ENCODE results near the gene GTPBP2.
"Not testable (repeated sequence)": the region's sequence is repeated elsewhere in the genome, so short reads cannot be mapped to it uniquely, and the experiment has no call there.

GTPBP2 gene

DNA sequence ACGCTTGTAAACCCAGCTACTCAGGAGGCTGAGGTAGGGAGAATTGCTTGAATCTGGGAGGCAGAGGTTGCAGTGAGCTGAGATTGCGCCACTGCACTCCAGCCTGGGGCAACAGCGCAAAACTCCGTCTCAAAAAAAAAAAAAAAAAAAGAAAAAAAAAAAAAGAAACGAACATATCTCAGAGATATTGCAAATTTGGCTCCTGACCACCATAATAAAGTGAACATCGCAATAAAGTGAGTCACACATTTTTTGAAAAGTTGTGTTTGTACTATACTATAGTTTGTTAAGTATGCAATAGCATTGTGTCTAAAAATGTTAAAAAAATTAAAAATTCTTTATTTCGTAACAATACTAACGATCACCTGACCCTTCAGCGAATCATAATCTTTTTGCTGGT is 29.1 kb upstream of the GTPBP2 start:
- DNase-seq = no peak

DNA sequence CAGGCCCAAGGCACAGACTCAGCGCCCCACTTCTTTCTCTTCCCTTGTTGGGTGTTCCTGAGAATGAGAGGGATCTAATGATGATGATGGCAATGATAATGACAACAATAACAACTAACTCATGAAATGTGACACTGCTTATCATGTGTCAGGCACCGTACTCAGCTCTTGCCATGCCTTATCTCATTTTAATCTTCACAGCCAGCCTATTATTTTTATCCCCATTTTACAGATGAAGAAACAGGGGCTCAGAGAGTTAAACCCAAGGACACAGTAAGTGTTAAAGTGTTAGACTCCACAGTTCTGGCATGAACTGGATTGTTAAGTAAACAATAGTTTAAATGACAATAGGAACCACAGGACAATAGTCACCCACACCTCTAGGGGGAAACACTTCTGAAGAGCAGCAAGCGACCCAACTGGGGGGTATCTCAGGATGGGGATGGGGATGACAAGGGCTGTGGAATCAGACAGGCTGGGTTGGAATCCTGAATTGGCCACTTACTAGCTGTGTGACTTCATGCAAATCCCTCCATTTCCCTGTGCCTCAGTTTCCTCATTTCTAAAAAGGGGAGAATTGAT is 28.2 kb upstream of the GTPBP2 start:
- DNase-seq = no peak

DNA sequence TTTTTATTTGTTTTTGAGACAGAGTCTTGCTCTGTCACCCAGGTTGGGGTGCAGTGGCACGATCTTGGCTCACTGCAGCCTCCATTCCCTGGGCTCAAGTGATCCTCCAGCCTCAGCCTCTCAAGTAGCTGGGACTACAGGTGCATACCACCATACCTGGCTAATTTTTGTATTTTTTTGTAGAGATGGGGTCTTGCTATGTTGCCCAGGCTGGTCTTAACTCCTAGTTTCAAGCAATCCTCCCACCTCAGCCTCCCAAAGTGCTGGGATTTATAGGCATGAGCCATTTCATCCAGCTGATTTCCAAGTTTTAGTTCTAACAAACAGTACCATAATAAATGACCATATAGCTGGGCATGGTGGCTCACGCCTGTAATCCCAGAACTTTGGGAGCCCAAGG is 23.8 kb upstream of the GTPBP2 start:
- not testable (repeated sequence) for DNase-seq

- no peak for DNase-seq
Measured at GRCh38 chr6:43648248-43648647, 19.2 kb upstream of the GTPBP2 start.

GRCh38 chr6:43647613-43648012 is 18.5 kb upstream of the GTPBP2 start:
- DNase-seq = no peak

GRCh38 chr6:43645613-43645964 is 16.5 kb upstream of the GTPBP2 start:
- DNase-seq = no peak

GRCh38 chr6:43644940-43645612 is 16.0 kb upstream of the GTPBP2 start, which contains the start of gene RSPH9:
Gene RSPH9, plus strand, starts transcription at chr6:43645036. Its CDS starts 63 bp downstream, at chr6:43645099.
- no peak for DNase-seq

- DNase-seq = no peak
Measured at GRCh38 chr6:43639984-43640800, 11.1 kb upstream of the GTPBP2 start.

- peak; percentile 24 for DNase-seq
Measured at GRCh38 chr6:43636308-43636659, 7.2 kb upstream of the GTPBP2 start.

GRCh38 chr6:43635387-43636307 is 6.6 kb upstream of the GTPBP2 start, which contains the start of gene MAD2L1BP:
Gene MAD2L1BP, plus strand, starts transcription at chr6:43635840. Its CDS starts 36 bp downstream, at chr6:43635876.
- DNase-seq = peak; percentile 90

DNA sequence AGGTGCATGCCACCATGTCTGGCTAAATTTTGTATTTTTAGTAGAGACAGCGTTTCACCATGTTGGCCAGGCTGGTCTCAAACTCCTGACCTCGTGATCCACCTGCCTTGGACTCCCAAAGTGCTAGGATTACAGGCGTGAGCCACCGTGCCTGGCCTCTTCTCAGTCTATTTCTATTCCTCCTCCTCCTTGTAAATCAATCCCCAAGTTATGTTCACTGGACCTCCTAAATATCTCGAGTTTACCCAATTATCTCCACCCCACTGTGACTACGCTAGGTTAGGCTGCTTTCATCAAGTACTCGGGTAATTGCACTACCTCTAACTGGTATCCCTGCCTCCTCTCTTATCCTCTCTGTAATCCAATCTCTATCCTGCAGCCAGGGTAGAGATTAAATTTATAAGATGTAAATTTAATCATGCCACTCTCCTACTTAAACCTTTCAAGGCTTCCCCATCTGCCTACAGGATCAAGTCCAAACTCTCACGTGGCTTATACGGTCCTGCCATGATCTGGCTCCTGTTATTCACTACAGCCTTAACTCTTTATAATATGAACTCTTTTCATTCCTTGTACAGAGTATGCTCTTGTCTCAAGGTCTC is 5.7 kb upstream of the GTPBP2 start:
- no peak for DNase-seq

DNA sequence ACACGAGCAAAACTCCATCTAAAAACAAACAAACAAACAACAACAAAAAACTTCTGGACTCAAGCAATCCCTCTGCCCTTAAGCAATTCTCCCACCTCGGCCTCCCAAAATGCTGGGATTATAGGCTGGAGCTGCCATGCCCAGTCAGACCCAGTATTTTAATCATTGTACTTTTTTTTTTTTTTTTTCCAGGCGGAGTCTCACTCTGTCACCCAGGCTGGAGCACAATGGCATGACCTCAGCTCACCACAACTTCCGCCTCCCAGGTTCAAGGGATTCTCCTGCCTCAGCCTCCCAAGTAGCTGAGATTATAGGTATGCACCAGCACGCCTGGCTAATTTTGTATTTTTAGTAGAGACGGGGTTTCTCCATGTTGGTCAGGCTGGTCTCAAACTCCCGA is 3.9 kb upstream of the GTPBP2 start:
- DNase-seq = not testable (repeated sequence)

- no peak for DNase-seq
Measured at GRCh38 chr6:43630980-43631619, 2.0 kb upstream of the GTPBP2 start.

DNA sequence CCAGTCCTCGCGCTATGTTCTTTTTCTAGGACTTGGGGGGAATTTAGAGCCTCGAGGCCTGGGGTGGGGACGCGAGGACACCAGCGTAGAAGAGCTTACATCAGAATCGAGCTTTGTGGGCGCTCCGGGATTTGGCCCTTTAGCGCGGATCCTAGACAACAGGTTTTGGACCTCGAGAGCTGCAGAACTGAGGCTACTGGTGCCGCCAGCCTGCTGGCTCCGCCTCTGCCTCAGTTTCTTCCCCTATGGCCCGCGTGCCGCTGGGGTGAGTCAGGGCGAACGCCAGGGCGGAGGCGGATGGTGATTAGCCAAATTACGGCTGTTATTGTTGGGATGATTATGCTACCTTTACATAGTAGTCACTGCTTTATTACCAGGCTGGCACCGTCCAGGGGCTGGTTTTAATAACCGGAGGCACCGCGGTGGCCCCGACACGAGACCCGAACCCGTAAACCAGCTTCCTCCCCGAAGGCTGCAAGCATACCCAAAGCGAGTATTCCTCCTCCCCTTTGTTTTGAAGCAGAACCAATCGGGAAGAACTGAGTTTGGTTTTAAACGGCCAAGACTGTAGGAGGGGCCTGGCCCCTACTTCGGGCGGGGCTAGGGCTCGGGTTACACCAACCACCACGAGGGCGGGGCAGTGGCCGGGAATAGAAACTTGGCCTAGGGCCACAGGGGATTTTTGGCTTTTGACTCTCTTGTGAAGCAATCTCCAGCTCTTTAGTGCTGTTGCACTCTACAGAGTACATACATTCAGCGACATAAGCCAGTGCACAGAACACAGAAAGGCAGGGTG is 639 bp upstream of the GTPBP2 start:
- DNase-seq = peak; percentile 99

GRCh38 chr6:43628393-43629103 is 516 bp downstream of the GTPBP2 start:
- DNase-seq = peak; percentile 52

DNA sequence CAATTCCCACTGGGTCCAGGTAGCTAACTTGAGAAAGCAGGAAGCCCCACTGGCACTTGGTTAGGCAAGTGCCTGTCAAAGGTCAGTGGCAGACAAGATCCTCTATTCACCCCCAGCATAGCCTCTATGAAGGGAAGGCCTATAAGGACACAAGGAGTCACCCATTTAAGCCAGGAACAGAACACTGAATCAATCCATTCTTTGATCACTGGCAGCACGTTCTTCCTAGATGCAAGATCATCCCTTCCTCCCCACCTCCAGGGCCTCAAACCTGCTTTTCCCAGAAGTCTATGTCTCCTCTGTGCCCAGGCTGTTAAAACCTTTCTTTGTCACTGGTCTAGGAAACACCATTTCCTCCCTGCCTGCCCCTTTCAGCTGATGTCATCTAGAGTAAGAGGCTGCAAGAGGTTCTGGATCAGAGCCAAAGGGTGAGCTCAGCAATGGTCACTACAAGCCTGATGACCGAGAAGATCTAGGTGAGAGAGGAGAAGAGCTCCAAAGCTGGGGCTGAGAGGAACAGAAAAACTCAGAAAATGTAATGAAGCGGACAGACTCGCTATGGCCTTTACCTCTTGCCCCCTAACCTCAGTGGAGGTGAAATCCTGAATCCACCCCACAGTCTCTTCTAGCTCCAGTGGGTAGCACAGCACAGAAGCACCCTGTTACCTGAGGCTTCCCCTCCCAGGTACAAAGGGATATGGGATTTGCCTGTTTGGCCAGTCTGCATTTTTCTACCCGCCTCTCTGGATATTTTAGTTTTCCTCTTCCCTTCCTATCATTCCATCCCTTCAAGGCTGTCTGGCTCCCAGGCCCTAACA is 1.8 kb downstream of the GTPBP2 start:
- peak; percentile 85 for DNase-seq

DNA sequence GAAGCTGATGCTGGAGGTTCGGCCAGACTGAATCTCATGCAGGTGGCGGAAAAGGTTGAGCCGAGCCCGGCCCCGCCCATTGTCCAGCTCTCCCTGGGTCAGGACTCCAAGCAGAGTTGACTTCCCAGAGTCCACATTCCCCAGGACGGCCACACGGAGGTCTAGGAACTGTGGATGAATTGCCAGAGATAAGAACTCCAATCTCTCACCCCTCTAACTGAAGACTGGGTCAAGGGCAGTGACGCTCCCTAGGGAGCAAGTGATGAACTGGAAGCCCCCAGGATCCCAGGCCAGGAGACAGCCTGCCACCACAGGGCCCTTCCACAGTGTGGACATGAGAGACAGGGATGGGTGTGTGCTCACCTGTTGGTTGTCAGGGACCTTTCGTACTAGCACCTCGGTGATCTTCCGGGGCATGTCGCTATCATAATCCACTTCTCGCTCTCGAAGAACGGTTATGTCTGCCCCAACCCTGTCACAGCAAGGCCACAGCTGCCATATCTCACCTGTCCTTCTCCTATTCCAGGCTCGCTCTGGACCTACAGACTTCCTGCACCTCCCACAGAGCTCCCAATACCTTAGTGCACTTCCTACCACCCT is 3.6 kb downstream of the GTPBP2 start:
- no peak for DNase-seq

DNA sequence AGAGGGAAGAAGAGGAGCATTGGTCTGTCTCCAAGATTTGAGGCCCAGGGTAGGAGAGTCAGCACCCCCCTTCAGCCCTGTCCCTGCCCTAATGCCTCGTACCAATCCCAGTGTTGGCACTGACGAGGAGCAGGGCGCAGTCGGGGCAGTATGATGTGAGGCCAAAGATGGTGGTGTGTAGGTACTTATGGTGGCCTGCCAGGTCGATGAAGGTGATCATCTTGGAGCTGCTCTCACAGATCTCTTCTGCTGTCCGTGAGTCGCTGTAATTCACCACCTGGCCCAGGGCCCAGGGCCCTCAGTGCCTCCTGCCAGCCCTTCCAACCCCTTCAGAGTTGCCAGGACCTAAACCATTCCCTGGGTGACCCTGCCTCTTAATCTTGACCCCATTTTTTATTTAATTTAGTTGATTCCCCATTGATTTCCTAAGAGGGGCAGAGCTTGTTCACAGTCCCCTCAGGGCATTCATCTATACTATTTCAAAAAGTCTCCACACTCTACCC is 4.2 kb downstream of the GTPBP2 start:
- DNase-seq = no peak
